ENCODE data around the gene LAMB3. TPM values are rescaled to one million over a fixed set of nuclear protein-coding genes. Genes with fewer than 3 reads are reported as not detected.

The LAMB3 gene
- total and polyA plus RNA-seq, 10 of the 15 experiments (the other 5 are each of a cell fraction or from before 2014, with no cell fraction given), result 0.04 to 1.8 (median 0.10) TPM; not detected in 1

DNA sequence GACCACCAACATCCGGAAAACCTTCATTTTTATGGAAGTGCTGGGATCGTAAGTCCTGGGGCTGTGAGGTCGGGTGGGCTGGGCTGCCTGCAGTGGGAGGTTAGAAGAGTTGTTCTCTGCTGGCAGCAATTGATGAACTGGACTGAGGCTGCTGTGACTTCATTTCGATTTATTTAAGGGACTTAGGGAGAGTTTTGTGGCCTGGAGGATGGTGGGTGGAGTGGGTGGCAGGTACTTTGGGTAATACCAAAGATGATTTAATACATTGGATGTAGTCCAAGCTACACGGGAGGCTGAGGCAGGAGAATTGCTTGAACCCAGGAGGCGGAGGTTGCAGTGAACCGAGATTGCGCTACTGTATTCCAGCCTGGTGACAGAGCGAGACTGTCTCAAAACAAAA, 57.2 kb downstream of the LAMB3 start:
- ChIA-PET CTCF (interaction anchor here (1.2 to 2.2 kb wide), 2 partner anchors 18 to 32 kb away, joined by 3 to 6 read pairs; no protein-coding TSS in a partner anchor), SMC1A (ENCODE audit: uncharacterized antibody, unreplicated experiment) (interaction anchor here (0.8 to 1.4 kb wide), 4 partner anchors 26 to 93 kb away, joined by 3 to 4 read pairs (median 3); no protein-coding TSS in a partner anchor), POLR2A (no interaction called here), RAD21 (ENCODE audit: unreplicated experiment) (interaction anchor here (1.2 kb wide), 1 partner anchor 154 kb away, joined by 3 read pairs; no protein-coding TSS in a partner anchor)
- no peak overlapping the region for H3K27ac ChIP-seq (ENCODE audit: control insufficient read depth, insufficient read depth)
- ATAC-seq (no peak), FAIRE-seq (no peak), DNase-seq (ENCODE audit: low read depth, low spot score) (no peak)
- H3K9me3 ChIP-seq (replicated peaks; ENCODE audit: control insufficient read depth, insufficient read depth, low read length), result no peaks in the 10 kb centered on the region
- no peak overlapping the region for H2AFZ ChIP-seq (ENCODE audit: control insufficient read depth, low read depth, low read length)
- H4K20me1 ChIP-seq (ENCODE audit: control insufficient read depth, insufficient read depth), result no peaks in the 10 kb centered on the region
- H3K27me3 ChIP-seq (replicated peaks in 1 of 2; ENCODE audit: control insufficient read depth in 2 of 2, insufficient read depth in 2 of 2, low read length in 1 of 2), result peaks cover 0 to 3% of the 10 kb centered on the region in 2 experiments; a peak in 2 of 4 replicates
- H3K4me1 ChIP-seq (ENCODE audit: control insufficient read depth, insufficient read depth, low read length), result no peaks in the 10 kb centered on the region
- 25% methylated on average over 9 of the region's 9 CpGs for WGBS (ENCODE audit: insufficient coverage, insufficient replicate concordance, low lambda C conversion rate, missing lambda C conversion rate)
- no peak overlapping the region for H3K4me3 ChIP-seq
- in situ Hi-C loops (cut with MboI), result no loop called here
- no peak overlapping the region for H3K4me2 ChIP-seq (ENCODE audit: control insufficient read depth, insufficient read depth)
- TF ChIP-seq, protein P1, sequence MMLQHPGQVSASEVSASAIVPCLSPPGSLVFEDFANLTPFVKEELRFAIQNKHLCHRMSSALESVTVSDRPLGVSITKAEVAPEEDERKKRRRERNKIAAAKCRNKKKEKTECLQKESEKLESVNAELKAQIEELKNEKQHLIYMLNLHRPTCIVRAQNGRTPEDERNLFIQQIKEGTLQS (IDR thresholded peaks at IDR 0.05; ENCODE audit: borderline replicate concordance, extremely low read depth, low read depth, low read length), result no peak
- TF ChIP-seq NBN (IDR thresholded peaks at IDR 0.05) (no peak), SMAD1 (IDR thresholded peaks at IDR 0.05; ENCODE audit: low read depth, partially characterized antibody) (no peak), SRF (IDR thresholded peaks at IDR 0.05; ENCODE audit: low read depth in 2 of 2, low read length in 2 of 2) (no peak), CEBPB (IDR thresholded peaks at IDR 0.05; ENCODE audit: borderline replicate concordance in 1 of 2, low read depth in 2 of 2, low read length in 2 of 2) (no peak), NFYA (IDR thresholded peaks at IDR 0.05; ENCODE audit: borderline replicate concordance, low read depth, low read length) (no peak)
- TF ChIP-seq, protein P2, sequence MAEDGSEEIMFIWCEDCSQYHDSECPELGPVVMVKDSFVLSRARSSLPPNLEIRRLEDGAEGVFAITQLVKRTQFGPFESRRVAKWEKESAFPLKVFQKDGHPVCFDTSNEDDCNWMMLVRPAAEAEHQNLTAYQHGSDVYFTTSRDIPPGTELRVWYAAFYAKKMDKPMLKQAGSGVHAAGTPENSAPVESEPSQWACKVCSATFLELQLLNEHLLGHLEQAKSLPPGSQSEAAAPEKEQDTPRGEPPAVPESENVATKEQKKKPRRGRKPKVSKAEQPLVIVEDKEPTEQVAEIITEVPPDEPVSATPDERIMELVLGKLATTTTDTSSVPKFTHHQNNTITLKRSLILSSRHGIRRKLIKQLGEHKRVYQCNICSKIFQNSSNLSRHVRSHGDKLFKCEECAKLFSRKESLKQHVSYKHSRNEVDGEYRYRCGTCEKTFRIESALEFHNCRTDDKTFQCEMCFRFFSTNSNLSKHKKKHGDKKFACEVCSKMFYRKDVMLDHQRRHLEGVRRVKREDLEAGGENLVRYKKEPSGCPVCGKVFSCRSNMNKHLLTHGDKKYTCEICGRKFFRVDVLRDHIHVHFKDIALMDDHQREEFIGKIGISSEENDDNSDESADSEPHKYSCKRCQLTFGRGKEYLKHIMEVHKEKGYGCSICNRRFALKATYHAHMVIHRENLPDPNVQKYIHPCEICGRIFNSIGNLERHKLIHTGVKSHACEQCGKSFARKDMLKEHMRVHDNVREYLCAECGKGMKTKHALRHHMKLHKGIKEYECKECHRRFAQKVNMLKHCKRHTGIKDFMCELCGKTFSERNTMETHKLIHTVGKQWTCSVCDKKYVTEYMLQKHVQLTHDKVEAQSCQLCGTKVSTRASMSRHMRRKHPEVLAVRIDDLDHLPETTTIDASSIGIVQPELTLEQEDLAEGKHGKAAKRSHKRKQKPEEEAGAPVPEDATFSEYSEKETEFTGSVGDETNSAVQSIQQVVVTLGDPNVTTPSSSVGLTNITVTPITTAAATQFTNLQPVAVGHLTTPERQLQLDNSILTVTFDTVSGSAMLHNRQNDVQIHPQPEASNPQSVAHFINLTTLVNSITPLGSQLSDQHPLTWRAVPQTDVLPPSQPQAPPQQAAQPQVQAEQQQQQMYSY (CRISPR knock-in tag; IDR thresholded peaks at IDR 0.05), result no peak
- TF ChIP-seq, protein P3, sequence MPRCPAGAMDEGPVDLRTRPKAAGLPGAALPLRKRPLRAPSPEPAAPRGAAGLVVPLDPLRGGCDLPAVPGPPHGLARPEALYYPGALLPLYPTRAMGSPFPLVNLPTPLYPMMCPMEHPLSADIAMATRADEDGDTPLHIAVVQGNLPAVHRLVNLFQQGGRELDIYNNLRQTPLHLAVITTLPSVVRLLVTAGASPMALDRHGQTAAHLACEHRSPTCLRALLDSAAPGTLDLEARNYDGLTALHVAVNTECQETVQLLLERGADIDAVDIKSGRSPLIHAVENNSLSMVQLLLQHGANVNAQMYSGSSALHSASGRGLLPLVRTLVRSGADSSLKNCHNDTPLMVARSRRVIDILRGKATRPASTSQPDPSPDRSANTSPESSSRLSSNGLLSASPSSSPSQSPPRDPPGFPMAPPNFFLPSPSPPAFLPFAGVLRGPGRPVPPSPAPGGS (IDR thresholded peaks at IDR 0.05; ENCODE audit: borderline replicate concordance, insufficient read depth, low read depth, low read length, poor library complexity, severe bottlenecking), result no peak
- TF ChIP-seq, protein P4, sequence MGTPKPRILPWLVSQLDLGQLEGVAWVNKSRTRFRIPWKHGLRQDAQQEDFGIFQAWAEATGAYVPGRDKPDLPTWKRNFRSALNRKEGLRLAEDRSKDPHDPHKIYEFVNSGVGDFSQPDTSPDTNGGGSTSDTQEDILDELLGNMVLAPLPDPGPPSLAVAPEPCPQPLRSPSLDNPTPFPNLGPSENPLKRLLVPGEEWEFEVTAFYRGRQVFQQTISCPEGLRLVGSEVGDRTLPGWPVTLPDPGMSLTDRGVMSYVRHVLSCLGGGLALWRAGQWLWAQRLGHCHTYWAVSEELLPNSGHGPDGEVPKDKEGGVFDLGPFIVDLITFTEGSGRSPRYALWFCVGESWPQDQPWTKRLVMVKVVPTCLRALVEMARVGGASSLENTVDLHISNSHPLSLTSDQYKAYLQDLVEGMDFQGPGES (IDR thresholded peaks at IDR 0.05), result no peak
- no peaks in the 10 kb centered on the region for H3K79me2 ChIP-seq (ENCODE audit: control insufficient read depth, insufficient read depth, low read length)
- no TSS peak for BruUV-seq (replicated peaks)
- intact Hi-C loops (cut with micrococcal nuclease; ENCODE audit: unreplicated experiment), result no loop called here
- no peaks in the 10 kb centered on the region for H3K36me3 ChIP-seq (ENCODE audit: control insufficient read depth in 2 of 2, insufficient read depth in 2 of 2, low read length in 1 of 2)
- H3K9ac ChIP-seq (ENCODE audit: control insufficient read depth, insufficient read depth, low read length), result no peak overlapping the region
